HepG2 (cell line): ENCODE results near the gene SLC35F6. TPM values are rescaled to one million over a fixed set of nuclear protein-coding genes. Genes with fewer than 3 reads are reported as not detected.
A peak's percentile ranks its signal among the peaks of the same experiment; 100 is the strongest.

Source experiments
- AHR ChIP-seq: IDR thresholded peaks from 2 replicates; pipeline ENCODE4 v1.6.1; 2018; ENCODE audit warnings: missing genetic modification reagents, missing compliant biosample characterization
- EHMT2 ChIP-seq: fragments of 200-600 bp; sonication (generic); IDR thresholded peaks from 2 replicates; pipeline ENCODE4 v1.7.0; 2017; ENCODE audit warnings: antibody characterized with exemption, low read depth, low read length, borderline replicate concordance
- HMG20A ChIP-seq: IDR thresholded peaks from 2 replicates; pipeline ENCODE4 v1.6.1; 2016; ENCODE audit warnings: borderline replicate concordance
- IRF2 ChIP-seq: IDR thresholded peaks from 2 replicates; pipeline ENCODE4 v1.6.1; 2018; ENCODE audit warnings: missing genetic modification reagents, missing compliant biosample characterization
- NFE2L1 ChIP-seq: sonication (generic); formaldehyde crosslinking; IDR thresholded peaks from 2 replicates; pipeline ENCODE4 v1.4.0; 2020; ENCODE audit warnings: missing genetic modification reagents, mild to moderate bottlenecking, borderline replicate concordance
- SP2 ChIP-seq: sonication (generic); formaldehyde crosslinking; IDR thresholded peaks from 2 replicates; pipeline ENCODE4 v1.5.1; 2020; ENCODE audit warnings: mild to moderate bottlenecking, missing genetic modification reagents
- THYN1 ChIP-seq: sonication (generic); formaldehyde crosslinking; IDR thresholded peaks from 2 replicates; pipeline ENCODE4 v1.8.1; 2023; ENCODE audit warnings: low read depth, mild to moderate bottlenecking, moderate library complexity, missing genetic modification reagents, borderline replicate concordance
- ZBTB21 ChIP-seq: sonication (generic); formaldehyde crosslinking; IDR thresholded peaks from 2 replicates; pipeline ENCODE4 v1.4.0; 2020; ENCODE audit warnings: missing genetic modification reagents
- ZFP90 ChIP-seq: sonication (generic); formaldehyde crosslinking; IDR thresholded peaks from 2 replicates; pipeline ENCODE4 v1.8.0; 2022; ENCODE audit warnings: missing genetic modification reagents, mild to moderate bottlenecking, inconsistent platforms, borderline replicate concordance
- ZNF160 ChIP-seq: sonication (generic); formaldehyde crosslinking; IDR thresholded peaks from 2 replicates; pipeline ENCODE4 v1.8.0; 2022; ENCODE audit warnings: mild to moderate bottlenecking, inconsistent platforms, missing genetic modification reagents
- ZNF558 ChIP-seq: sonication (generic); formaldehyde crosslinking; IDR thresholded peaks from 2 replicates; pipeline ENCODE4 v1.9.0; 2022; ENCODE audit warnings: mild to moderate bottlenecking, missing genetic modification reagents, borderline replicate concordance
- ZNF569 ChIP-seq: sonication (generic); formaldehyde crosslinking; IDR thresholded peaks from 2 replicates; pipeline ENCODE4 v1.5.0; 2020; ENCODE audit warnings: mild to moderate bottlenecking, missing genetic modification reagents, moderate library complexity, borderline replicate concordance
- ZNF746 ChIP-seq: sonication (generic); formaldehyde crosslinking; IDR thresholded peaks from 2 replicates; pipeline ENCODE4 v1.8.0; 2022; ENCODE audit warnings: mild to moderate bottlenecking, missing genetic modification reagents
- ZNF773 ChIP-seq: sonication (generic); formaldehyde crosslinking; IDR thresholded peaks from 2 replicates; pipeline ENCODE4 v1.4.0; 2020; ENCODE audit warnings: missing genetic modification reagents, borderline replicate concordance
- ZNF83 ChIP-seq: sonication (generic); formaldehyde crosslinking; IDR thresholded peaks from 2 replicates; pipeline ENCODE4 v1.4.0; 2020; ENCODE audit warnings: missing genetic modification reagents, mild to moderate bottlenecking, borderline replicate concordance
- ZSCAN9 ChIP-seq: IDR thresholded peaks from 2 replicates; pipeline ENCODE4 v1.6.1; 2016; ENCODE audit warnings: borderline replicate concordance
- polyA plus RNA-seq, 8 experiments: library from polyadenylated mRNA; depleted of rRNA in 3 of 8; stranded (reverse) in 7 of 8; unstranded in 1 of 8; fragments of >200 nt; fragmentation: Illumina TruSeq in 4 of 8; extraction: Trizol in 4 of 8; gene quantifications; 2 replicates each; pipeline versions ENCODE4 v1.2.1 to v1.2.3, GENCODE V29; 2011 to 2016; ENCODE audit warnings: low read depth in 4 of 8, missing spikeins in 1 of 8, mixed read lengths in 1 of 8; ENCODE audit not compliant: insufficient read depth in 1 of 8
- total RNA-seq, 5 experiments: library from RNA; depleted of rRNA; stranded (reverse); fragments of >200 nt; fragmentation: Illumina TruSeq; extraction: Trizol; gene quantifications; 2 replicates each; pipeline ENCODE4 v1.2.3, GENCODE V29; 2016; ENCODE audit warnings: low read depth in 1 of 5
- TF ChIP-seq, protein P1 (sequence below): sonication (generic); formaldehyde crosslinking; conservative IDR thresholded peaks from 2 replicates; pipeline ENCODE4 v1.8.0; 2022; ENCODE audit warnings: mild to moderate bottlenecking, moderate library complexity, missing genetic modification reagents
- TF ChIP-seq, protein P2 (sequence below): sonication (generic); formaldehyde crosslinking; IDR thresholded peaks from 2 replicates; pipeline ENCODE4 v1.4.0; 2020; ENCODE audit warnings: missing genetic modification reagents
- TF ChIP-seq, protein P3 (sequence below): sonication (generic); formaldehyde crosslinking; IDR thresholded peaks from 2 replicates; pipeline ENCODE4 v1.4.0; 2020; ENCODE audit warnings: mild to moderate bottlenecking, missing genetic modification reagents
- TF ChIP-seq, protein P4 (sequence below): sonication (generic); formaldehyde crosslinking; conservative IDR thresholded peaks from 2 replicates; pipeline ENCODE4 v1.4.0; 2020; ENCODE audit warnings: missing genetic modification reagents
- TF ChIP-seq, protein P5 (sequence below): sonication (generic); formaldehyde crosslinking; IDR thresholded peaks from 2 replicates; pipeline ENCODE4 v1.4.0; 2020; ENCODE audit warnings: mild to moderate bottlenecking, missing genetic modification reagents

Gene SLC35F6
- total and polyA plus RNA-seq, 2 of the 13 experiments (the other 11 are each of a cell fraction or from before 2014, with no cell fraction given), result 15.2 to 21.2 TPM

DNA sequence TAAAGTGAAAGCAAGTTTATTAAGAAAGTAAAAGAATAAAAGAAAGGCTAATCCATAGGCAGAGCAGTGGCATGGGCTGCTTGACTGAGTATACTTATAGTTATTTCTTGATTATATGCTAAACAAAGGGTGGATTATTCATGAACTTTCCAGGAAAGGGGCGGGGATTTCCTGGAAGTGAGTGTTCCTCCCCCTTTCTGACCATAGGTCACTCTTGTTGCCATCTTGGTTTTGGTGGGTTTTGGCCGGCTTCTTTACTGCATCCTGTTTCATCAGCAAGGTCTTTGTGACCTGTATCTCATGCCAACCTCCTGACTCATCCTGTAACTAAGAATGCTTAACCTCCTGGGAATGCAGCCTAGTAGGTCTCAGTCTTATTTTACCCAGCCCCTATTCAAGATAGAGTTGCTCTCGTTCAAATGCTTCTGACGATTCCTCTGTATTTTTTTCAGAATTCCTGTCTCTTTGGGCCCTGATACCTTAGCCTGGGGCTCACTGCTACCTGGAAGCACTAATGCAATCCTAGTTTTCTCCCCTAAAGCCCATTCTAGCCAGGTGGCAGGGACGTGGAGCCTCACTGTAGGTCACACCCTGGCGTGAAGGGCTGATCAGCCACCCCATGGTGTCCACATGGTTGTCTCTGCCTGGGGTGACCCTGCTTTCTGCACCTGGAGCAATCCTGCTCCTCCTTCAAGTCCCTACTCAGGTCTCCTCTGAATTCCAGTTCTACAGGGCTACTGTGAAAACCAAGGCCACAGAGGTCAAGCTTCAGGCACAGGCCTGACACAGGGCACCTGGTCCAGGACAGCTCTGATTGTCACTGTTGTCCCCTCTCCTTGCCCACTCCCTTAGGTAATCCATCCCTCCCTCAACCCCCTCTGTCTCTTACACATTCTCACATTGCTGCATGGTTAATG lies 6.0 kb upstream of the SLC35F6 start (continued):
- TF ChIP-seq, protein P1, sequence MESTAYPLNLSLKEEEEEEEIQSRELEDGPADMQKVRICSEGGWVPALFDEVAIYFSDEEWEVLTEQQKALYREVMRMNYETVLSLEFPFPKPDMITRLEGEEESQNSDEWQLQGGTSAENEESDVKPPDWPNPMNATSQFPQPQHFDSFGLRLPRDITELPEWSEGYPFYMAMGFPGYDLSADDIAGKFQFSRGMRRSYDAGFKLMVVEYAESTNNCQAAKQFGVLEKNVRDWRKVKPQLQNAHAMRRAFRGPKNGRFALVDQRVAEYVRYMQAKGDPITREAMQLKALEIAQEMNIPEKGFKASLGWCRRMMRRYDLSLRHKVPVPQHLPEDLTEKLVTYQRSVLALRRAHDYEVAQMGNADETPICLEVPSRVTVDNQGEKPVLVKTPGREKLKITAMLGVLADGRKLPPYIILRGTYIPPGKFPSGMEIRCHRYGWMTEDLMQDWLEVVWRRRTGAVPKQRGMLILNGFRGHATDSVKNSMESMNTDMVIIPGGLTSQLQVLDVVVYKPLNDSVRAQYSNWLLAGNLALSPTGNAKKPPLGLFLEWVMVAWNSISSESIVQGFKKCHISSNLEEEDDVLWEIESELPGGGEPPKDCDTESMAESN (CRISPR knock-in tag), result no peak
- peak; percentile 59; the same call in 1 of the 2 replicates for TF ChIP-seq IRF2 (CRISPR knock-in tag)
- no peak for TF ChIP-seq NFE2L1 (CRISPR knock-in tag)
- TF ChIP-seq HMG20A (CRISPR knock-in tag), result peak; percentile 63; the same call in 1 of the 2 replicates
- TF ChIP-seq ZNF83, result no peak
- TF ChIP-seq THYN1 (CRISPR knock-in tag), result no peak
- TF ChIP-seq ZNF746, result no peak
- TF ChIP-seq, protein P2, sequence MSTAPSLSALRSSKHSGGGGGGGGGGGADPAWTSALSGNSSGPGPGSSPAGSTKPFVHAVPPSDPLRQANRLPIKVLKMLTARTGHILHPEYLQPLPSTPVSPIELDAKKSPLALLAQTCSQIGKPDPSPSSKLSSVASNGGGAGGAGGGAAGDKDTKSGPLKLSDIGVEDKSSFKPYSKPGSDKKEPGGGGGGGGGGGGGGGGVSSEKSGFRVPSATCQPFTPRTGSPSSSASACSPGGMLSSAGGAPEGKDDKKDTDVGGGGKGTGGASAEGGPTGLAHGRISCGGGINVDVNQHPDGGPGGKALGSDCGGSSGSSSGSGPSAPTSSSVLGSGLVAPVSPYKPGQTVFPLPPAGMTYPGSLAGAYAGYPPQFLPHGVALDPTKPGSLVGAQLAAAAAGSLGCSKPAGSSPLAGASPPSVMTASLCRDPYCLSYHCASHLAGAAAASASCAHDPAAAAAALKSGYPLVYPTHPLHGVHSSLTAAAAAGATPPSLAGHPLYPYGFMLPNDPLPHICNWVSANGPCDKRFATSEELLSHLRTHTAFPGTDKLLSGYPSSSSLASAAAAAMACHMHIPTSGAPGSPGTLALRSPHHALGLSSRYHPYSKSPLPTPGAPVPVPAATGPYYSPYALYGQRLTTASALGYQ (CRISPR knock-in tag), result peak; percentile 38; the same call in 1 of the 2 replicates
- no peak for TF ChIP-seq ZNF569
- no peak for TF ChIP-seq ZNF558 (CRISPR knock-in tag)
- TF ChIP-seq, protein P3, sequence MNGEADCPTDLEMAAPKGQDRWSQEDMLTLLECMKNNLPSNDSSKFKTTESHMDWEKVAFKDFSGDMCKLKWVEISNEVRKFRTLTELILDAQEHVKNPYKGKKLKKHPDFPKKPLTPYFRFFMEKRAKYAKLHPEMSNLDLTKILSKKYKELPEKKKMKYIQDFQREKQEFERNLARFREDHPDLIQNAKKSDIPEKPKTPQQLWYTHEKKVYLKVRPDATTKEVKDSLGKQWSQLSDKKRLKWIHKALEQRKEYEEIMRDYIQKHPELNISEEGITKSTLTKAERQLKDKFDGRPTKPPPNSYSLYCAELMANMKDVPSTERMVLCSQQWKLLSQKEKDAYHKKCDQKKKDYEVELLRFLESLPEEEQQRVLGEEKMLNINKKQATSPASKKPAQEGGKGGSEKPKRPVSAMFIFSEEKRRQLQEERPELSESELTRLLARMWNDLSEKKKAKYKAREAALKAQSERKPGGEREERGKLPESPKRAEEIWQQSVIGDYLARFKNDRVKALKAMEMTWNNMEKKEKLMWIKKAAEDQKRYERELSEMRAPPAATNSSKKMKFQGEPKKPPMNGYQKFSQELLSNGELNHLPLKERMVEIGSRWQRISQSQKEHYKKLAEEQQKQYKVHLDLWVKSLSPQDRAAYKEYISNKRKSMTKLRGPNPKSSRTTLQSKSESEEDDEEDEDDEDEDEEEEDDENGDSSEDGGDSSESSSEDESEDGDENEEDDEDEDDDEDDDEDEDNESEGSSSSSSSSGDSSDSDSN (CRISPR knock-in tag), result no peak
- TF ChIP-seq SP2 (CRISPR knock-in tag), result no peak
- peak; percentile 70; the same call in 1 of the 2 replicates for TF ChIP-seq ZSCAN9 (CRISPR knock-in tag)
- no peak for TF ChIP-seq ZNF773 (CRISPR knock-in tag)
- TF ChIP-seq, protein P4, sequence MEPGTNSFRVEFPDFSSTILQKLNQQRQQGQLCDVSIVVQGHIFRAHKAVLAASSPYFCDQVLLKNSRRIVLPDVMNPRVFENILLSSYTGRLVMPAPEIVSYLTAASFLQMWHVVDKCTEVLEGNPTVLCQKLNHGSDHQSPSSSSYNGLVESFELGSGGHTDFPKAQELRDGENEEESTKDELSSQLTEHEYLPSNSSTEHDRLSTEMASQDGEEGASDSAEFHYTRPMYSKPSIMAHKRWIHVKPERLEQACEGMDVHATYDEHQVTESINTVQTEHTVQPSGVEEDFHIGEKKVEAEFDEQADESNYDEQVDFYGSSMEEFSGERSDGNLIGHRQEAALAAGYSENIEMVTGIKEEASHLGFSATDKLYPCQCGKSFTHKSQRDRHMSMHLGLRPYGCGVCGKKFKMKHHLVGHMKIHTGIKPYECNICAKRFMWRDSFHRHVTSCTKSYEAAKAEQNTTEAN (CRISPR knock-in tag), result no peak
- TF ChIP-seq EHMT2, result no peak
- TF ChIP-seq, protein P5, sequence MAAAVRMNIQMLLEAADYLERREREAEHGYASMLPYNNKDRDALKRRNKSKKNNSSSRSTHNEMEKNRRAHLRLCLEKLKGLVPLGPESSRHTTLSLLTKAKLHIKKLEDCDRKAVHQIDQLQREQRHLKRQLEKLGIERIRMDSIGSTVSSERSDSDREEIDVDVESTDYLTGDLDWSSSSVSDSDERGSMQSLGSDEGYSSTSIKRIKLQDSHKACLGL (CRISPR knock-in tag), result no peak
- no peak for TF ChIP-seq ZNF160 (CRISPR knock-in tag)
- peak; percentile 88 for TF ChIP-seq ZBTB21 (CRISPR knock-in tag)
- no peak for TF ChIP-seq ZFP90
- TF ChIP-seq AHR (CRISPR knock-in tag), result no peak
